HL-60 (cell line): ENCODE measurements around the gene FLVCR1.

ENCODE experiments used
- DNase-seq, 2 experiments: peaks; one replicate each; pipeline ENCODE4 v3.0.0-alpha.2; 2010 to 2020; ENCODE audit warnings: low read depth in 1 of 2, low spot score in 1 of 2
- H3K27ac ChIP-seq: fragments of 250-450 bp; sonication (Bioruptor Pico); replicated peaks from 2 replicates; pipeline ENCODE4 v1.5.1; 2020; ENCODE audit warnings: mild to moderate bottlenecking, moderate library complexity
- H3K27me3 ChIP-seq: fragments of 250-450 bp; sonication (Bioruptor Pico); 2 replicates; pipeline ENCODE4 v1.5.1; 2021; ENCODE audit warnings: mild to moderate bottlenecking, moderate library complexity; ENCODE audit not compliant: insufficient read depth, poor library complexity, severe bottlenecking
- H3K4me3 ChIP-seq: replicated peaks from 2 replicates; pipeline ENCODE4 v1.5.1; 2011; ENCODE audit warnings: mild to moderate bottlenecking, control low read depth, low read length; ENCODE audit not compliant: insufficient read depth
- GABPA ChIP-seq: IDR thresholded peaks from 2 replicates; pipeline ENCODE4 v1.6.1; 2012; ENCODE audit warnings: low read depth
- POLR2AphosphoS5 ChIP-seq: IDR thresholded peaks from 2 replicates; pipeline ENCODE4 v1.6.1; 2012; ENCODE audit warnings: low read depth
- SPI1 ChIP-seq: IDR thresholded peaks from 2 replicates; pipeline ENCODE4 v1.6.1; 2012; ENCODE audit warnings: low read depth, mild to moderate bottlenecking, borderline replicate concordance
- TF ChIP-seq, protein P1 (sequence below): IDR thresholded peaks from one replicate; pipeline ENCODE4 v1.5.1; 2011; ENCODE audit warnings: low read length, control low read depth, inconsistent platforms; ENCODE audit not compliant: insufficient read depth
- TF ChIP-seq, protein P2 (sequence below): IDR thresholded peaks from 2 replicates; pipeline ENCODE4 v1.6.1; 2012; ENCODE audit warnings: low read depth; ENCODE audit not compliant: insufficient replicate concordance

The FLVCR1 gene

DNA sequence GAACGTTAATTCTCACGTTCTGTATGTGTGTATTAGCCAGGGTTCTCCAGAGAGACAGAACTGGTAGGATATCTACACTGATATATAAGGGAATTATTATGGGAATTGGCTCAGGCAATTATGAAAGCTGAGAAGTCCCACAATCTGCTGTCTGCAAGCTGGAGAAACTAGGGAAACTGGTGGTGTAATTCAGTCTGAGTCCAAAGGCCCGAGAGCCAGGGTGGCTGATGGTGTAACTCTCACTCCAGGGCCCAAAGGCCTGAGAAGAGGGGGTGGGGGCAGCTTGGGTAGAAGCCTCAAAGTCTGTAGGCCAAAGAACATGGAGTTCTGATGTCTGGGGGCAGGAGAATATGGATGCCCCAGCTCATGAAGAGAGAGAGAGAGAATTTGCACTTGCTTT is 79.0 kb downstream of the FLVCR1 start:
- DNase-seq, result no peak
- no peak for TF ChIP-seq GABPA
- TF ChIP-seq POLR2AphosphoS5, result no peak
- TF ChIP-seq, protein P1, sequence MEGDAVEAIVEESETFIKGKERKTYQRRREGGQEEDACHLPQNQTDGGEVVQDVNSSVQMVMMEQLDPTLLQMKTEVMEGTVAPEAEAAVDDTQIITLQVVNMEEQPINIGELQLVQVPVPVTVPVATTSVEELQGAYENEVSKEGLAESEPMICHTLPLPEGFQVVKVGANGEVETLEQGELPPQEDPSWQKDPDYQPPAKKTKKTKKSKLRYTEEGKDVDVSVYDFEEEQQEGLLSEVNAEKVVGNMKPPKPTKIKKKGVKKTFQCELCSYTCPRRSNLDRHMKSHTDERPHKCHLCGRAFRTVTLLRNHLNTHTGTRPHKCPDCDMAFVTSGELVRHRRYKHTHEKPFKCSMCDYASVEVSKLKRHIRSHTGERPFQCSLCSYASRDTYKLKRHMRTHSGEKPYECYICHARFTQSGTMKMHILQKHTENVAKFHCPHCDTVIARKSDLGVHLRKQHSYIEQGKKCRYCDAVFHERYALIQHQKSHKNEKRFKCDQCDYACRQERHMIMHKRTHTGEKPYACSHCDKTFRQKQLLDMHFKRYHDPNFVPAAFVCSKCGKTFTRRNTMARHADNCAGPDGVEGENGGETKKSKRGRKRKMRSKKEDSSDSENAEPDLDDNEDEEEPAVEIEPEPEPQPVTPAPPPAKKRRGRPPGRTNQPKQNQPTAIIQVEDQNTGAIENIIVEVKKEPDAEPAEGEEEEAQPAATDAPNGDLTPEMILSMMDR, result no peak
- no peak for TF ChIP-seq SPI1
- TF ChIP-seq, protein P2, sequence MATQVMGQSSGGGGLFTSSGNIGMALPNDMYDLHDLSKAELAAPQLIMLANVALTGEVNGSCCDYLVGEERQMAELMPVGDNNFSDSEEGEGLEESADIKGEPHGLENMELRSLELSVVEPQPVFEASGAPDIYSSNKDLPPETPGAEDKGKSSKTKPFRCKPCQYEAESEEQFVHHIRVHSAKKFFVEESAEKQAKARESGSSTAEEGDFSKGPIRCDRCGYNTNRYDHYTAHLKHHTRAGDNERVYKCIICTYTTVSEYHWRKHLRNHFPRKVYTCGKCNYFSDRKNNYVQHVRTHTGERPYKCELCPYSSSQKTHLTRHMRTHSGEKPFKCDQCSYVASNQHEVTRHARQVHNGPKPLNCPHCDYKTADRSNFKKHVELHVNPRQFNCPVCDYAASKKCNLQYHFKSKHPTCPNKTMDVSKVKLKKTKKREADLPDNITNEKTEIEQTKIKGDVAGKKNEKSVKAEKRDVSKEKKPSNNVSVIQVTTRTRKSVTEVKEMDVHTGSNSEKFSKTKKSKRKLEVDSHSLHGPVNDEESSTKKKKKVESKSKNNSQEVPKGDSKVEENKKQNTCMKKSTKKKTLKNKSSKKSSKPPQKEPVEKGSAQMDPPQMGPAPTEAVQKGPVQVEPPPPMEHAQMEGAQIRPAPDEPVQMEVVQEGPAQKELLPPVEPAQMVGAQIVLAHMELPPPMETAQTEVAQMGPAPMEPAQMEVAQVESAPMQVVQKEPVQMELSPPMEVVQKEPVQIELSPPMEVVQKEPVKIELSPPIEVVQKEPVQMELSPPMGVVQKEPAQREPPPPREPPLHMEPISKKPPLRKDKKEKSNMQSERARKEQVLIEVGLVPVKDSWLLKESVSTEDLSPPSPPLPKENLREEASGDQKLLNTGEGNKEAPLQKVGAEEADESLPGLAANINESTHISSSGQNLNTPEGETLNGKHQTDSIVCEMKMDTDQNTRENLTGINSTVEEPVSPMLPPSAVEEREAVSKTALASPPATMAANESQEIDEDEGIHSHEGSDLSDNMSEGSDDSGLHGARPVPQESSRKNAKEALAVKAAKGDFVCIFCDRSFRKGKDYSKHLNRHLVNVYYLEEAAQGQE, result no peak
- no peak overlapping the region for H3K27ac ChIP-seq

DNA sequence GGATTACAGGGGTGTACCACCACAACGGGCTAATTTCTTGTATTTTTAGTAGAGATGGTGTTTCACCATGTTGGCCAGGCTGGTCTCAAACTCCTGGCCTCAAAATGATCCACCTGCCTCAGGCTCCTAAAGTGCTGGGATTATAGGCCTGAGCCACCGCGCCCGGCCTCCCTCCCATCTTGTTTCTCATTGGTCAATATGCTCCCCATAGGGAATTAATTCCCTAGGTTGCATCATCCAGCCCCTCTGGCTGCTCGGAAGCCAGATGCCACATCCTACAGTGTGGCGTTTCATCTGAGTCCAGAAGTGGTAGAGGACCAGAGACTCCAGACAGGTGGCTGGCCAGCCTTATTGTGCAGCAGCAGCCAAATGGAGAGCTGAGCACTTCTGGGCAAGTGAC is 80.8 kb downstream of the FLVCR1 start:
- Histone ChIP-seq H3K27ac (no peak overlapping the region), H3K27me3 (no peaks in the 10 kb centered on the region), H3K4me3 (no peak overlapping the region)
- DNase-seq, result no peak
- TF ChIP-seq, protein P1, result no peak
- TF ChIP-seq, protein P2, result no peak
- TF ChIP-seq POLR2AphosphoS5 (no peak), SPI1 (no peak), GABPA (no peak)

More for the DNA sequence above, 79.0 kb downstream of the FLVCR1 start:
- Histone ChIP-seq H3K27me3 (no peaks in the 10 kb centered on the region), H3K4me3 (no peak overlapping the region)

DNA sequence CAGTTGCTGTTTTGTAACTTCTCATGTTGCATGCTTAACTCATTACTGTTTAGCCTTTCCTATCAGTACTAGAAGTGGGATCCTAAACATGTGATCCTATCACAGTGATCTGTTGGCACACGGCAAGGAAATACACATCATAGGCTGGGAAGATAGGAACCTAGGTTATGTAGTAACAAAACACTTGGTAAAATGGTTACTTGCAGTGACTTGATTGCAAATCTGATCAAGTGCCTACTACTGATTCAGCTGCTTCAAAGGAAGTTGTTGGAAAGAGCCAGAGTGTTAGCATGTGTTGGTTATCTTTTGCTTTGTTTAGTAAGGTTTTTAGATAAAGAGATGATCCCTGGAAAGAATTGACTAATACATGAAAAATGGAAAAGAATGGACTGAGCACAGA is 83.4 kb downstream of the FLVCR1 start:
- no peak for DNase-seq
- TF ChIP-seq, protein P2, result no peak
- TF ChIP-seq, protein P1, result no peak
- no peak for TF ChIP-seq POLR2AphosphoS5
- no peak for TF ChIP-seq SPI1
- Histone ChIP-seq H3K27ac (no peak overlapping the region), H3K27me3 (peaks cover 8% of the 10 kb centered on the region), H3K4me3 (no peak overlapping the region)
